ENCODE measurements around the gene SIAH2. TPM values are rescaled to one million over a fixed set of nuclear protein-coding genes. Genes with fewer than 3 reads are reported as not detected.

SIAH2 gene
- total and polyA plus RNA-seq, 12 donors = 22.1 to 216 (median 107) TPM

DNA sequence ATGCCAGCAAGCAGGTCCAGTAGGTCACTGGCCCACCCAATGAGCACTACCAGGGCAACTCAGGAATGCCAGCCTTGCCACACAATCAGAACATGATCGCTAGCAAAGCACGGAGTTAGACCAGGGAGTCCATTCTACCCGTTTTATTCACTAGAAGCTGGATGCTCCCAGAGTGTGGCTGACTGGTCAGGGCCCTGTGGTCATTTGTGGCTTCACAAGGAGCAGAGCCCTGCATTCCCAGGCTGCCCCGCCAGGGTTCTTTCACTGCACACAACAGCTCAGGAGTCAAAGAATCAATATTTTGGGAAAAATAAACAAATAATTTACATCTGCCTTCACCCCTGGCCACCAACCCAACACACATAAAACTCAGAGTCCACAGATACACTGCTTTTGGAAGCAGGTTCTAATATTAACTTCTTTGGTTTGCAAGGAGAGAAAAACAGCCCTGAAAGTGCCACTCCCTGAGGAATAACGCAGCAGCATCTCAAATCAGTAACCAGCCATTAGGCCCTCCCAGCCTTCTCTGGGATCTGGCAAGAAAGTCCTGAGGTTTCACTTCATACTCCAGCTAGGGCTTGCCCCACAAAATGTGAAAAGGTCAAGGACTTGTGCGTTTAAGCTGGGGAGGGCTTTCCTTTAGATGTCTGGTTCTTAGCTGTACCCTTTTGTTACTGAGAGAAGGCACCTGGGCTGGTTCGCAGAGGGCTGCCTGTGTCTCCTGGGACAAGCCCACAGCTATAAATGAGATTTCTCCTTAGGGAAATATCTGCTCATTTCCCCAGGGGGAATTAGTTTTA is 16.0 kb downstream of the SIAH2 start:
- intact Hi-C loops (cut with DNase I) = no loop called here
- Histone ChIP-seq H3K27me3 (no peaks in the 10 kb centered on the region), H3K27ac (peak overlapping the region; percentile 41 to 87 (median 75)), H3K36me3 (replicated peaks in 1 of 2) (peaks cover 0 to 5% of the 10 kb centered on the region in 2 donors), H3K9me3 (replicated peaks in 1 of 3) (no peaks in the 10 kb centered on the region), H3K4me1 (replicated peaks in 1 of 2) (peaks cover 72 to 97% of the 10 kb centered on the region in 2 donors), H3K4me3 (no peak overlapping the region)
- TF ChIP-seq CTCF (IDR thresholded peaks at IDR 0.05) (no peak), POLR2A (IDR thresholded peaks at IDR 0.05) (no peak)
- WGBS, 4 donors = 56 to 64% (median 63%) methylated on average over 5 to 7 of the region's 7 CpGs
- DNase-seq = peak in 1 of 7 donors; percentile 40

GRCh38 chr3:150745832-150746231 is 17.1 kb downstream of the SIAH2 start:
- TF ChIP-seq CTCF (IDR thresholded peaks at IDR 0.05) (no peak), POLR2A (IDR thresholded peaks at IDR 0.05) (no peak)

DNA sequence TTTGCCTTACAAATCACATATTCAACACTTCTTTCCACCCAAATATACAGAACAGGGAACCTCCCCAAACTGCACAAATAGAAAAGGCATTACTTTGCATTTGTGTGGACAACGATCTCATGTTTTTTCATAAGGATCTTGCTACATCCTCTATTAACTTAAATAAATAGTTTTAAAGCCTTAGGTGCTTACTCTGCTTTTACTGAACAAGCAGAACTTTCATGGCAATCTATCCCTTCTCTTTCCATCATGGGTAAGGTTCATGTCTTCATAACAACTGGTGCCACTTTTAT is 18.1 kb downstream of the SIAH2 start:
- Histone ChIP-seq H3K36me3 (replicated peaks in 1 of 2) (peaks cover 0 to 5% of the 10 kb centered on the region in 2 donors), H3K4me1 (replicated peaks in 1 of 2) (peaks cover 75 to 97% of the 10 kb centered on the region in 2 donors), H3K27me3 (no peaks in the 10 kb centered on the region), H3K4me3 (no peak overlapping the region), H3K9me3 (replicated peaks in 1 of 3) (no peaks in the 10 kb centered on the region), H3K27ac (peak overlapping the region in 4 of 5 donors; percentile 38 to 89 (median 86))
- no peak for TF ChIP-seq POLR2A (IDR thresholded peaks at IDR 0.05)
- no peak for TF ChIP-seq CTCF (IDR thresholded peaks at IDR 0.05)
- intact Hi-C loops (cut with DNase I) = no loop called here
- WGBS, 4 donors = 21 to 28% (median 23%) methylated on average over 1 of the region's 1 CpG
- DNase-seq = no peak

More at GRCh38 chr3:150745832-150746231, 17.1 kb downstream of the SIAH2 start:
- peaks cover 77 to 97% of the 10 kb centered on the region in 2 donors for H3K4me1 ChIP-seq (replicated peaks in 1 of 2)
- intact Hi-C loops (cut with DNase I) = no loop called here
- peak in 1 of 7 donors; percentile 19 for DNase-seq
- WGBS, 4 donors = 98 to 100% (median 99%) methylated on average over 3 of the region's 3 CpGs
- peaks cover 0 to 5% of the 10 kb centered on the region in 2 donors for H3K36me3 ChIP-seq (replicated peaks in 1 of 2)
- peak overlapping the region in 3 of 5 donors; percentile 78 to 87 (median 85) for H3K27ac ChIP-seq
- no peaks in the 10 kb centered on the region for H3K9me3 ChIP-seq (replicated peaks in 1 of 3)
- H3K27me3 ChIP-seq = no peaks in the 10 kb centered on the region
- H3K4me3 ChIP-seq = no peak overlapping the region

DNA sequence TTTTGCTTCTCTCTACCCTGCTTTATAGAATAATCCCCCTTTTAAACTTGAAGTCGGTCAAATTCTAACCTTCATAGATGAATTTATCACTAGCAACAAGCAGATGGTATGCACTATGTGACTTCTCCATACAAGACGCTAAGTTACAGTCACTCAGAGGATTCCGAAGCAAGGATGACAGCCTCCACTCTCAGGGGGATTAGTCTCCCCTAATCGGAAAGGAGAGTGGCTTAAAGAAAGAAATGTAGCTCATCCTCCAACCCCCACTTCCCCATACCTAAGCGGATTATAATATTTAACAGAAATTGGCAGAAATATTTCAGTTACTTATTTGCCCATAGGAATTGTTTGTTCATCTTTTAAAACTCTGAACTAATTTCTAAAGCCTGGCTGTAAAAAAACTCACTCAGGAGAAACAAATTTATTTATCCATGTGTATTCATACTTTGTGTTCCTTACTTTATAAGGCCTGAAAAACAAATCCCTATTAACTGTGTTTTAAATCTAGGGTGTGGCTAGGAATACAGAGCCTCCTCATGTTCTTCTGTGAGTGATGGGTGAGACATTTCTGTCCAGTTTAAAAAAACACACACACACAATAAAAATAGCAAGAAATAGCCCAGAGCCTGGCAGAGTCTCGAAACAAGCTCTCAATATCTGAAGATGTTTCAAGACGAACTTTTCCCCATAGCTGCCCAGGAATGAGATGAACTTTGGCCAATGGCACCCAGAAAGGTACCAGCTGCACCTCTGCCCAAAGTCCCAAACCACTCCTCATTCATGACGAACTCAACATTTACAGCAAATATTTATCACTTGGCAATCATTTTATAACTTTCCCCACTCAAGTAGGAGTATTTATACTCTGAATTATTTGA is 18.7 kb downstream of the SIAH2 start:
- no peak for TF ChIP-seq POLR2A (IDR thresholded peaks at IDR 0.05)
- TF ChIP-seq CTCF (IDR thresholded peaks at IDR 0.05) = no peak
- intact Hi-C loops (cut with DNase I) = no loop called here
- Histone ChIP-seq H3K4me1 (replicated peaks in 1 of 2) (peaks cover 69 to 98% of the 10 kb centered on the region in 2 donors), H3K27ac (peak overlapping the region in 4 of 5 donors; percentile 38 to 89 (median 86)), H3K27me3 (no peaks in the 10 kb centered on the region), H3K9me3 (replicated peaks in 1 of 3) (no peaks in the 10 kb centered on the region), H3K4me3 (no peak overlapping the region), H3K36me3 (replicated peaks in 1 of 2) (peaks cover 0 to 5% of the 10 kb centered on the region in 2 donors)
- DNase-seq = peak in 1 of 7 donors; percentile 17
- WGBS, 4 donors = 31 to 57% (median 43%) methylated on average over 8 of the region's 8 CpGs

Measured in adrenal gland (tissue), 12 donors.